Panc1 (cell line): ENCODE data around the gene EIF2AK2.

Source experiments
- CTCF ChIP-seq: fragments of 450-650 bp; IDR thresholded peaks from 2 replicates; pipeline ENCODE4 v1.5.1; 2017; ENCODE audit warnings: mild to moderate bottlenecking
- REST ChIP-seq, 2 experiments: IDR thresholded peaks; 2 replicates each; pipeline ENCODE4 v1.6.1; 2011 to 2012; ENCODE audit warnings: low read depth in 2 of 2, control low read depth in 1 of 2, low read length in 1 of 2, mild to moderate bottlenecking in 1 of 2, moderate library complexity in 1 of 2; ENCODE audit not compliant: insufficient read depth in 1 of 2

- no peak for TF ChIP-seq CTCF
- no peak for TF ChIP-seq REST (IDR thresholded peaks at IDR 0.05; ENCODE audit: insufficient read depth in 1 of 2, low read depth in 2 of 2, low read length in 1 of 2)
Measured at GRCh38 chr2:37104178-37104577, 52.6 kb downstream of the EIF2AK2 start.
